A673 (cell line): ENCODE data around the gene CSNK2B.

Experiments
- EZH2 ChIP-seq: fragments of 200-600 bp; sonication (generic); IDR thresholded peaks from 2 replicates; pipeline ENCODE4 v1.6.1; 2017; ENCODE audit warnings: borderline replicate concordance, low read depth, mild to moderate bottlenecking, mixed read lengths, antibody characterized with exemption, low read length; ENCODE audit not compliant: poor library complexity, severe bottlenecking
- TF ChIP-seq, protein P1 (sequence below): fragments of 300-800, 200-600 bp; sonication (generic); conservative IDR thresholded peaks from 2 replicates; pipeline ENCODE4 v1.5.1; 2017; ENCODE audit warnings: low read depth, mild to moderate bottlenecking, antibody characterized with exemption, low read length, moderate library complexity, mixed read lengths

DNA sequence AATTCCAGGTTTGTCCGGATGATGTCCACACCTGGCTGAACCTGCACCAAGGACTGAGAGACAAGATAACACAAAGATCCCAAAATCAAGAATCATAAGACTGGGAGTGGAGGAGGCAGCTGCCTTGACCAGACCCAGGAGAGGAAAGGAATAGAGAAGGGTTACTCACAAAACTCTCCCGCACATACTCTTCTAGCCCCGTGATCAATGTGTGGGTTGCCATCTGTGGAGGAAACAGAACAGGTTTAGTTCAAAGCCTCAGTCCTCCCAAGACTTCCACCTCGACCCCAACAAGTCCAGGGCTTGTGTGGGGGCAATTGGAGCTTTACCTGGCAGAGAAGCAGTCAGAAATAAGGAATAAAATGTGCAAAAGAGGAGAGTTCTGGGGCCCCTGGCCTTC lies 24.5 kb upstream of the CSNK2B start:
- TF ChIP-seq, protein P1, sequence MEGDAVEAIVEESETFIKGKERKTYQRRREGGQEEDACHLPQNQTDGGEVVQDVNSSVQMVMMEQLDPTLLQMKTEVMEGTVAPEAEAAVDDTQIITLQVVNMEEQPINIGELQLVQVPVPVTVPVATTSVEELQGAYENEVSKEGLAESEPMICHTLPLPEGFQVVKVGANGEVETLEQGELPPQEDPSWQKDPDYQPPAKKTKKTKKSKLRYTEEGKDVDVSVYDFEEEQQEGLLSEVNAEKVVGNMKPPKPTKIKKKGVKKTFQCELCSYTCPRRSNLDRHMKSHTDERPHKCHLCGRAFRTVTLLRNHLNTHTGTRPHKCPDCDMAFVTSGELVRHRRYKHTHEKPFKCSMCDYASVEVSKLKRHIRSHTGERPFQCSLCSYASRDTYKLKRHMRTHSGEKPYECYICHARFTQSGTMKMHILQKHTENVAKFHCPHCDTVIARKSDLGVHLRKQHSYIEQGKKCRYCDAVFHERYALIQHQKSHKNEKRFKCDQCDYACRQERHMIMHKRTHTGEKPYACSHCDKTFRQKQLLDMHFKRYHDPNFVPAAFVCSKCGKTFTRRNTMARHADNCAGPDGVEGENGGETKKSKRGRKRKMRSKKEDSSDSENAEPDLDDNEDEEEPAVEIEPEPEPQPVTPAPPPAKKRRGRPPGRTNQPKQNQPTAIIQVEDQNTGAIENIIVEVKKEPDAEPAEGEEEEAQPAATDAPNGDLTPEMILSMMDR: no peak
- no peak for TF ChIP-seq EZH2
